Duodenal mucosa (tissue), 2 donors: ENCODE results near the gene CABP4.
A peak's percentile ranks its signal among the peaks of the same experiment; 100 is the strongest.
"Not testable (repeated sequence)": the region's sequence is repeated elsewhere in the genome, so short reads cannot be mapped to it uniquely, and the experiment has no call there.

ENCODE experiments used
- H3K27ac ChIP-seq: one replicate; pipeline ENCODE4 v1.7.0; 2013; ENCODE audit warnings: low read depth, low read length
- H3K27me3 ChIP-seq, 2 donors: one replicate each; pipeline ENCODE4 v1.7.0; 2013; ENCODE audit warnings: low read length in 2 of 2, control low read depth in 1 of 2; ENCODE audit not compliant: insufficient read depth in 2 of 2, control insufficient read depth in 1 of 2
- H3K36me3 ChIP-seq, 2 donors: one replicate each; pipeline ENCODE4 v1.7.0; 2013; ENCODE audit warnings: low read length in 2 of 2, control low read depth in 1 of 2; ENCODE audit not compliant: insufficient read depth in 2 of 2, control insufficient read depth in 1 of 2
- H3K4me1 ChIP-seq, 2 donors: one replicate each; pipeline ENCODE4 v1.7.0; 2013; ENCODE audit warnings: low read length in 2 of 2, control low read depth in 1 of 2; ENCODE audit not compliant: insufficient read depth in 2 of 2, control insufficient read depth in 1 of 2
- H3K4me3 ChIP-seq, 2 donors: one replicate each; pipeline ENCODE4 v1.7.0; 2013; ENCODE audit warnings: low read length in 2 of 2, low read depth in 1 of 2
- H3K9ac ChIP-seq, 2 donors: one replicate each; pipeline ENCODE4 v1.7.0; 2013; ENCODE audit warnings: low read length in 2 of 2, low read depth in 1 of 2
- H3K9me3 ChIP-seq, 2 donors: one replicate each; pipeline ENCODE4 v1.7.0; 2013; ENCODE audit warnings: low read length in 2 of 2, control low read depth in 1 of 2; ENCODE audit not compliant: control insufficient read depth in 1 of 2

CABP4 gene

GRCh38 chr11:67419325-67420049, 35.7 kb upstream of the CABP4 start:
- Histone ChIP-seq H3K4me1 (peaks cover 19 to 27% of the 10 kb centered on the region in 2 donors), H3K36me3 (no peaks in the 10 kb centered on the region), H3K27ac (no peak overlapping the region), H3K9me3 (no peaks in the 10 kb centered on the region), H3K9ac (no peak overlapping the region), H3K27me3 (no peaks in the 10 kb centered on the region), H3K4me3 (no peak overlapping the region)

- Histone ChIP-seq H3K36me3 (no peaks in the 10 kb centered on the region), H3K4me3 (peak overlapping the region; percentile 60 to 67), H3K9ac (peak overlapping the region; percentile 39 to 60), H3K4me1 (peaks cover 16 to 21% of the 10 kb centered on the region in 2 donors), H3K27ac (peak overlapping the region; percentile 93), H3K9me3 (no peaks in the 10 kb centered on the region), H3K27me3 (no peaks in the 10 kb centered on the region)
Observed at GRCh38 chr11:67420147-67420645, 35.0 kb upstream of the CABP4 start.

- Histone ChIP-seq H3K27ac (peak overlapping the region; percentile 93), H3K4me3 (peak overlapping the region; percentile 67 to 68), H3K27me3 (no peaks in the 10 kb centered on the region), H3K9me3 (no peaks in the 10 kb centered on the region), H3K4me1 (peaks cover 14 to 20% of the 10 kb centered on the region in 2 donors), H3K9ac (peak overlapping the region; percentile 39 to 60), H3K36me3 (no peaks in the 10 kb centered on the region)
Observed at GRCh38 chr11:67420646-67421429, 34.3 kb upstream of the CABP4 start.

- H3K27ac ChIP-seq = no peak overlapping the region
- H3K4me3 ChIP-seq = peak overlapping the region; percentile 44 to 68
Observed at GRCh38 chr11:67421430-67422031, 33.6 kb upstream of the CABP4 start.

GRCh38 chr11:67422891-67423290, 32.3 kb upstream of the CABP4 start:
- Histone ChIP-seq H3K4me3 (no peak overlapping the region), H3K9ac (no peak overlapping the region), H3K36me3 (no peaks in the 10 kb centered on the region), H3K27ac (no peak overlapping the region), H3K9me3 (no peaks in the 10 kb centered on the region), H3K4me1 (peaks cover 5 to 26% of the 10 kb centered on the region in 2 donors), H3K27me3 (no peaks in the 10 kb centered on the region)

More at GRCh38 chr11:67421430-67422031, 33.6 kb upstream of the CABP4 start:
- no peaks in the 10 kb centered on the region for H3K27me3 ChIP-seq
- no peak overlapping the region for H3K9ac ChIP-seq
- no peaks in the 10 kb centered on the region for H3K9me3 ChIP-seq
- H3K4me1 ChIP-seq = peaks cover 9 to 20% of the 10 kb centered on the region in 2 donors
- no peaks in the 10 kb centered on the region for H3K36me3 ChIP-seq

GRCh38 chr11:67423466-67423865, 31.7 kb upstream of the CABP4 start:
- H3K9me3 ChIP-seq = no peaks in the 10 kb centered on the region
- H3K9ac ChIP-seq = no peak overlapping the region
- no peak overlapping the region for H3K4me3 ChIP-seq
- H3K27me3 ChIP-seq = no peaks in the 10 kb centered on the region
- no peaks in the 10 kb centered on the region for H3K36me3 ChIP-seq
- H3K4me1 ChIP-seq = peaks cover 5 to 26% of the 10 kb centered on the region in 2 donors
- no peak overlapping the region for H3K27ac ChIP-seq

GRCh38 chr11:67423891-67424613, 31.1 kb upstream of the CABP4 start:
- H3K27ac ChIP-seq = no peak overlapping the region
- H3K36me3 ChIP-seq = no peaks in the 10 kb centered on the region
- H3K4me3 ChIP-seq = no peak overlapping the region
- peaks cover 7 to 28% of the 10 kb centered on the region in 2 donors for H3K4me1 ChIP-seq
- H3K27me3 ChIP-seq = no peaks in the 10 kb centered on the region
- no peak overlapping the region for H3K9ac ChIP-seq
- no peaks in the 10 kb centered on the region for H3K9me3 ChIP-seq

- peaks cover 8 to 19% of the 10 kb centered on the region in 2 donors for H3K4me1 ChIP-seq
- peak overlapping the region; percentile 93 to 97 for H3K9ac ChIP-seq
- peak overlapping the region; percentile 88 to 98 for H3K4me3 ChIP-seq
- H3K9me3 ChIP-seq, H3K27me3 ChIP-seq: not testable (repeated sequence)
- peaks cover 0 to 14% of the 10 kb centered on the region in 2 donors for H3K36me3 ChIP-seq
- H3K27ac ChIP-seq = peak overlapping the region; percentile 74
Observed at GRCh38 chr11:67427364-67427859, 27.7 kb upstream of the CABP4 start.

- Histone ChIP-seq H3K27ac (peak within 1 kb of the TSS; percentile 74), H3K9ac (peak within 1 kb of the TSS; percentile 93 to 97), H3K27me3 (no peaks in the 10 kb centered on the region), H3K9me3 (no peaks in the 10 kb centered on the region), H3K36me3 (peaks cover 7 to 23% of the 10 kb centered on the region in 2 donors), H3K4me3 (peak within 1 kb of the TSS; percentile 88 to 98), H3K4me1 (peaks cover 8 to 19% of the 10 kb centered on the region in 2 donors)
Observed at GRCh38 chr11:67428052-67429001, 26.8 kb upstream of the CABP4 start, which contains the start of gene RPS6KB2. TSS of gene RPS6KB2 (plus strand) at chr11:67428494. CDS start at chr11:67428546, 52 bp downstream.
